GM20431 (cell line): Measurements from ENCODE around the gene LMX1A.

Experiments
- in situ Hi-C: fragments of 300-500 bp; cut with MseI, MboI; formaldehyde crosslinking; loops from one replicate; pipeline ENCODE4 v1.15.0; 2020; ENCODE audit warnings: low sequenced_read_pairs; ENCODE audit not compliant: unreplicated experiment

LMX1A gene

GRCh38 chr1:165287329-165287728 lies 69.2 kb downstream of the LMX1A start:
- in situ Hi-C loops = no loop called here

- in situ Hi-C loops = no loop called here
Observed at GRCh38 chr1:165284454-165284853, 72.1 kb downstream of the LMX1A start.

GRCh38 chr1:165281207-165281901 lies 75.2 kb downstream of the LMX1A start:
- in situ Hi-C loops = no loop called here

GRCh38 chr1:165279882-165280281 lies 76.6 kb downstream of the LMX1A start:
- in situ Hi-C loops = no loop called here

GRCh38 chr1:165276314-165276713 lies 80.2 kb downstream of the LMX1A start:
- in situ Hi-C loops = no loop called here

GRCh38 chr1:165265196-165265838 lies 91.2 kb downstream of the LMX1A start:
- in situ Hi-C loops = no loop called here

GRCh38 chr1:165259706-165260428 lies 96.6 kb downstream of the LMX1A start:
- in situ Hi-C loops = no loop called here

- in situ Hi-C loops = no loop called here
Observed at GRCh38 chr1:165259236-165259635, 97.3 kb downstream of the LMX1A start.

- in situ Hi-C loops = no loop called here
Observed at GRCh38 chr1:165257969-165258459, 98.5 kb downstream of the LMX1A start.

- in situ Hi-C loops = no loop called here
Observed at GRCh38 chr1:165254896-165255625, 101.5 kb downstream of the LMX1A start.

GRCh38 chr1:165254376-165254775 lies 102.1 kb downstream of the LMX1A start:
- in situ Hi-C loops = no loop called here

- in situ Hi-C loops = no loop called here
Observed at GRCh38 chr1:165253818-165254254, 102.7 kb downstream of the LMX1A start.

- in situ Hi-C loops = no loop called here
Observed at GRCh38 chr1:165248969-165249571, 107.4 kb downstream of the LMX1A start.

GRCh38 chr1:165241952-165242351 lies 114.6 kb downstream of the LMX1A start:
- in situ Hi-C loops = no loop called here

GRCh38 chr1:165241321-165241720 lies 115.2 kb downstream of the LMX1A start:
- in situ Hi-C loops = no loop called here

GRCh38 chr1:165240492-165240891 lies 116.0 kb downstream of the LMX1A start:
- in situ Hi-C loops = no loop called here

GRCh38 chr1:165239873-165240272 lies 116.6 kb downstream of the LMX1A start:
- in situ Hi-C loops = no loop called here

GRCh38 chr1:165235777-165236291 lies 120.7 kb downstream of the LMX1A start:
- in situ Hi-C loops = no loop called here

GRCh38 chr1:165235155-165235776 lies 121.2 kb downstream of the LMX1A start:
- in situ Hi-C loops = no loop called here
